HPDE6-E6E7 (cell line): ENCODE data around the gene TNFRSF17.
"Not testable (repeated sequence)": the region's sequence is repeated elsewhere in the genome, so short reads cannot be mapped to it uniquely, and the experiment has no call there.

ENCODE experiments used
- DNase-seq: peaks from one replicate; pipeline ENCODE4 v3.0.0; 2011; ENCODE audit warnings: missing footprints; ENCODE audit errors: extremely low spot score

TNFRSF17 gene

DNA sequence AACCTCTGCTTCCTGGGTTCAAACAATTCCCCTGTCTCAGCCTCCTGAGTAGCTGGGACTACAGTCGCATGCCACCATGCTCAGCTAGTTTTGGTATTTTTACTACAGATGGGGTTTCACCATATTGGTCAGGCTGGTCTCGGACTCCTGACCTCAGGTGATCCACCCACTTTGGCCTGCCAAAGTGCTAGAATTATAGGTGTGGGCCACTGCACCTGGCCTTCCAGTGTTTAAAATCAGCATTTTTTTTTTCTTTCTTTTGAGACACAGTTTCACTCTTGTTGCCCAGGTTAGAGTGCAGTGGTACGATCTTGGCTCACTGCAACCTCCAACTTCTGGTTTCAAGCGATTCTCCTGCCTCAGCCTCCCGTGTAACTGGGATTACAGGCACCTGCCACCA is 5.3 kb downstream of the TNFRSF17 start:
- DNase-seq: not testable (repeated sequence)

GRCh38 chr16:11972128-11972527 is 7.1 kb downstream of the TNFRSF17 start:
- no peak for DNase-seq

GRCh38 chr16:11973070-11973469 is 8.1 kb downstream of the TNFRSF17 start:
- DNase-seq: no peak

- no peak for DNase-seq
Measured at GRCh38 chr16:11976850-11977375, 11.9 kb downstream of the TNFRSF17 start.

- DNase-seq: peak; percentile 53
Measured at GRCh38 chr16:11977376-11978041, 12.5 kb downstream of the TNFRSF17 start.

GRCh38 chr16:11978080-11978479 is 13.1 kb downstream of the TNFRSF17 start:
- no peak for DNase-seq

DNA sequence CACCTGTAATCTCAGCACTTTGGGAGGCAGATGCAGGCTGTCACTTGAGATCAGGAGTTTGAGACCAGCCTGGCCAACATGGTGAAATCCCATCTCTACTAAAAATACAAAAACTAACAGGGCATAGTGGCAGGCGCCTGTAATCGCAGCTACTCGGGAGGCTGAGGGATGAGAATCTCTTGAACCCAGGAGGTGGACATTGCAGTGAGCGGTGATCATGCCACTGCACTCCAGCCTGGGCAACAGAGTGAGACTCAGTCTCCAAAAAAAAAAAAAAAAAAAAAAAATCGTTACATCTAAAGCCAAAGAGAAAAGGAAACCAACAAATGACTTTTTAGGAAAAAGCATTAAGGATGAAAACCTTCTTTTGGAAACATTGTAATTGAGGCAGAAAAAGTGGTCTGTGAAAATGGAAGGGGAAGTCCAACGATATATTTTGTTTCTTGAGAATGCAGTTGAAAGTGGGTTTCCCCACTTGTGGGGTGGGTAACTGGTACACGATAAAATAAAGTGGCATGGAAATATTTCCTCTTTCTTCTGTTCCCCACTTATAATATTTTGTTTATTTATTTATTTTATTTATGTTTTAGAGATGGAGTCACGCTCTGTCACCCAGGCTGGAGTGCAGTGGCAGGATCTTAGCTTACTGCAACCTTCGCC is 14.1 kb downstream of the TNFRSF17 start:
- DNase-seq: no peak

DNA sequence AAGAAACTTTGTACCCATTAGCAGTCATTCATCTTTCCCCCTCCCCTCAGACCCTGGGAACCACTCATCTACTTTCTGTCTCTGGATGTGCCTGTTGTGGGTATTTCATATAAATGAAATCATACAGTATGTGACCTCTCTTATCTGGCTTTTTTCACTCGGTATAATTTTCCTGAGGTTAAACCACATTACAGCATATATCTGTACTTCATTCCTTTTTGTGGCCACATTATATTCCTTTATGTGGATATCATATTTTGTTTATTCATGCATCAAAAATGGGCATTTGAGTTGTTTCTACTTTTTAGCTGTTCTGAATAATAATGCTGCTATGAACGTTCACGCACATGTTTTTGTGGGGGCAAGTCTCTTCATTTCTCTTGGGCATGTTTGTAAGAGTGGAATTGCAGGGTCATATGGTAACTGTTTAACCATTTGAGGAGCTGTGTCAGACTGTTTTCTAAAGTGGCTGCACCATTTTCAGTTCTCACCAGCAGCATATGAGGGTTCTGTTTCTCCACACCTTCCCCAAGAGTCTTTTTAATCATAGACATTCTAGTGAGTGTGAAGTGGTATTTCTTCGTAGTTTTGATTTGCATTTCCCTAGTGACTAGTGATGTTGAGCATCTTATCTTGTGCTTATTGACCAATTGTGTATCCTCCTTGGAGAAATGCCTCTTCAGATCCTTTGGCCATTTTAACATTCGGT is 15.3 kb downstream of the TNFRSF17 start:
- no peak for DNase-seq

- DNase-seq: no peak
Measured at GRCh38 chr16:11985250-11985649, 20.2 kb downstream of the TNFRSF17 start.

- no peak for DNase-seq
Measured at GRCh38 chr16:11986521-11987057, 21.6 kb downstream of the TNFRSF17 start.

GRCh38 chr16:11988258-11988978 is 23.4 kb downstream of the TNFRSF17 start:
- no peak for DNase-seq

DNA sequence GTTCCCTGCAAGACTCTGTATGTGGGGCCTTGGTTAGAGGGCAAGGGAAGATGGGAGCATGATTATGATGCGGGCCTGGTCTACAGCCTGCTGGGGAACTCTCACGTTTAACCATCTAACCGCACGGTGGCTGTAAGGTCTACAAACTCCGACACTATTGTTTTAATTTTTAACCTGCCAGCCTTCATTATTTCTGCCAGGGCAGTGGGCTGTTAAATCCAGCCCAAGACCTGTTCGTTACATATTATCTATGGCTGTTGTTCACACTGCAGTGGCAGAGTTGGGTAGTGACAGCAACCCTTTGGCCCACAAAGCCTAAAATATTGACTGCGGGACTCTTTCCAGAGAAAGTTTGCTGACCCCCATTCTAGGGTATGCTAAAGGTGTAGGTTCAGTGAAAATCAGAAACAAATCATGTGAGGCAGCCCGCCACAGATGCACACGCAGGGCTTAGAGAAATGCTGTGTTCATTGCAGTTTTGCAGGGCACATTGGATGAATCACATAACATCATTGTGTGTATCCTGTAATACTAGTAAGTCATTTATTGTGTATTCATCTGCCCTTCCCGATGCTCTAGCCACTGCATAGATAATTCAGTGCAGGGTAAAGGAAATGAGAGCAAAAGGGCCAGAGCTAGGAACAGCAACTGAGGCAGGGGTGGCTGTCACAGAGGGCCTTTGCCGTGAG is 25.8 kb downstream of the TNFRSF17 start:
- DNase-seq: no peak

GRCh38 chr16:11992008-11992584 is 27.1 kb downstream of the TNFRSF17 start:
- no peak for DNase-seq

- no peak for DNase-seq
Measured at GRCh38 chr16:11992586-11993524, 27.8 kb downstream of the TNFRSF17 start.

DNA sequence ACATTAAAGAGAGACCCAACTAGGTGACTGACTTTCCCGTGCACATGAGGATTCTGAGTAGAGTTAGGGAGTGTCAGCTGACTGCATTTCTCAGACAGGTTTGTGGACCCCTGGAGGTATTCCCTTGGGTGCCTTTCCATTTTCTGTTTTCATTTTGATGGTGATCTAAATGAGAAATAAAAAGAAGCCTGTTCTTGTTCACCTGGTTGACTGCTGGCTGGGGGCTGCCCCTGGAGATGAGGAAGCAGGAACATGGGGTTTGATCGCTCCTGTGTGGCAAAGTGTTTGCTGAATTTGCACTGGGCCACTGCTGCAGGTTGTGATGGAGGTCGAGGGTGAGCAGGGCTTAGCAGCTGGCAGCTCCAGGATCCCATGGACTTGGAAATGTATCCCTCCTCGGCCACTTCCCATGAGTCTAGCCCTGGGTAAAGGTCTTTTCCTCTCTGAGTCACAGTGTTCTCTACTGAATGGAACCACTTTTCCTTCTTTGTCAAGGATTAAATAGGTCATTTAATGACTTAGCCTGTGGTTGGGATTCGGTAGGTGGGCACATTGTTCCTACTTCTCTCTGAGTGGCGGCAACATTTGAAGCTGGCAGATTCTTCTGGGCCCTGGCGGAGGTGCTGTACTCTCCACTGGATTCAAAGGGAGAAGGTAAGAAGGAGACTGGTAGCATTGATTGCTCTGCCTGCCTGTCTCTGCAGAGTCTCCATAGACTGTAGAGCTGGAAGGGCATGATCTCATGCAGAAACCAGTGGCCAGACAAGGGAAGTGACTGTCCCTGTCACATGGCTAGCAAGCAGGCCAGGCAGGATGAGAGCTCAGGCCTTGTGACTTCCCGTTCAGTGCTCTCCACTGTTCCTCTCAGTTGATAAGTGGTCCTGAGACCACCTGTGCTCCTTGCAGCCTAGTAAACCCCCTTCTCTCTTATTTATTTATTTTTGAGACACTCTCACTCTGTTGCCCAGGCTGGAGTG is 29.4 kb downstream of the TNFRSF17 start:
- no peak for DNase-seq

GRCh38 chr16:11996433-11997330 is 31.7 kb downstream of the TNFRSF17 start:
- no peak for DNase-seq

- no peak for DNase-seq
Measured at GRCh38 chr16:12000032-12000431, 35.0 kb downstream of the TNFRSF17 start.
